NT2/D1 (cell line): ENCODE measurements around the gene SYNJ1.

ENCODE experiments used
- SUZ12 ChIP-seq: IDR thresholded peaks from 2 replicates; pipeline ENCODE4 v1.6.1; 2011; ENCODE audit not compliant: insufficient read length, insufficient read depth; ENCODE audit errors: extremely low read depth
- ZNF274 ChIP-seq: IDR thresholded peaks from 2 replicates; pipeline ENCODE4 v1.6.1; 2011; ENCODE audit warnings: mild to moderate bottlenecking, low read depth, low read length

DNA sequence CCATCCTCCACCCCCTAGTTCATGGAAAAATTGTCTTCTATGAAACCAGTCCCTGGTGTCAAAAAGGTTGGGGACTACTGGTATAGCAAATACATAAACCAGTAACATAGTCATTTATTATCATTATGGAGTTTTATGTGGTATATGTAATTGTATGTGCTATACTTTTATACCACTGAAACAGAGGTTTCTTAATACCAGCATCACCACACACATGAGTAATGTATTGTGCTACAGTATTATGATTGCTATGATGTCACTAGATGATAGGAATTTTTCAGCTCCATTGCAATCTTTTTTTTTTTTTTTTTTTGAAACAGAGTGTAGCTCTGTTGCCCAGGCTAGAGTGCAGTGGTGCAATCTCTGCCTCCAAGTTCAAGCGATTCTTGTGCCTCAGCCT, 49.5 kb upstream of the SYNJ1 start:
- TF ChIP-seq SUZ12 (no peak), ZNF274 (no peak)
